ENCODE data around the gene SSMEM1.

GRCh38 chr7:130254555-130254954 is 46.9 kb downstream of the SSMEM1 start:
- TF ChIP-seq CTCF (conservative IDR thresholded peaks at IDR 0.05; ENCODE audit: low read depth, low read length): no peak
- no peak for TF ChIP-seq FOS (IDR thresholded peaks at IDR 0.05; ENCODE audit: low read depth, low read length)
- no peak for TF ChIP-seq POLR2A (IDR thresholded peaks at IDR 0.05; ENCODE audit: low read depth, low read length)
- no peak for TF ChIP-seq ELK1 (IDR thresholded peaks at IDR 0.05; ENCODE audit: borderline replicate concordance, low read depth, low read length)
- no peak for TF ChIP-seq CHD1 (IDR thresholded peaks at IDR 0.05; ENCODE audit: low read depth, low read length)
- no peak for TF ChIP-seq RAD21 (IDR thresholded peaks at IDR 0.05; ENCODE audit: low read length)
- no peak for TF ChIP-seq SMC3 (IDR thresholded peaks at IDR 0.05; ENCODE audit: low read depth, low read length)
- TF ChIP-seq MAZ (IDR thresholded peaks at IDR 0.05; ENCODE audit: borderline replicate concordance, low read depth, low read length): no peak

Measured in IMR-90 (cell line).